CD4-positive, alpha-beta T cell (primary cell): ENCODE data around the gene DENND1A. TPM values are rescaled to one million over a fixed set of nuclear protein-coding genes. Genes with fewer than 3 reads are reported as not detected.

Source experiments
- ATAC-seq: fragments of 200-7000 bp; cut with Tn5 transposase; one replicate; pipeline ENCODE4 v1.10.0; 2022; ENCODE audit warnings: mild to moderate bottlenecking; ENCODE audit not compliant: poor library complexity
- CTCF ChIA-PET: fragments of 350-600 bp; sonication (Branson Sonifier 250); formaldehyde crosslinking; loops from one replicate; lab custom pipeline; 2021; ENCODE audit warnings: antibody characterized with exemption, inconsistent platforms; lab: Charles Lee
- POLR2A ChIA-PET: fragments of 350-600 bp; sonication (Branson Sonifier 250); formaldehyde crosslinking; loops from one replicate; lab custom pipeline; 2021; ENCODE audit warnings: antibody characterized with exemption, inconsistent platforms; lab: Charles Lee
- DNase-seq, 14 experiments: peaks; one replicate each; pipeline ENCODE4 v3.0.0-alpha.2; 2013 to 2020; ENCODE audit warnings: mixed read lengths in 2 of 14
- H3K27ac ChIP-seq, 2 donors: one replicate each; pipeline versions ENCODE4 v1.5.1 to v1.7.0; 2013; ENCODE audit warnings: low read length in 2 of 2, low read depth in 1 of 2, mild to moderate bottlenecking in 1 of 2
- H3K27me3 ChIP-seq, 2 experiments: 1 replicate in 1 of 2; 2 replicates in 1 of 2; pipeline versions ENCODE4 v1.6.1 to v1.7.0; 2013; ENCODE audit warnings: low read length in 2 of 2, control low read depth in 1 of 2, mild to moderate bottlenecking in 1 of 2, moderate library complexity in 1 of 2; ENCODE audit not compliant: insufficient read depth in 2 of 2, control insufficient read depth in 1 of 2
- H3K36me3 ChIP-seq: one replicate; pipeline ENCODE4 v1.6.1; 2013; ENCODE audit warnings: low read length, control low read depth; ENCODE audit not compliant: insufficient read depth
- H3K4me1 ChIP-seq: one replicate; pipeline ENCODE4 v1.6.1; 2013; ENCODE audit warnings: low read length, control low read depth; ENCODE audit not compliant: insufficient read depth
- H3K4me3 ChIP-seq: one replicate; pipeline ENCODE4 v1.5.1; 2013; ENCODE audit warnings: mild to moderate bottlenecking, low read length, moderate library complexity
- H3K9me3 ChIP-seq, 2 experiments: 1 replicate in 1 of 2; 2 replicates in 1 of 2; pipeline versions ENCODE4 v1.6.1 to v1.7.0; 2013; ENCODE audit warnings: low read length in 2 of 2, mild to moderate bottlenecking in 2 of 2, control low read depth in 1 of 2, moderate library complexity in 1 of 2; ENCODE audit not compliant: control insufficient read depth in 1 of 2, insufficient read depth in 1 of 2
- H3K27ac Mint-ChIP-seq: one replicate; pipeline ENCODE4 v1.8.0; 2020; ENCODE audit warnings: mixed read lengths
- H3K27me3 Mint-ChIP-seq: one replicate; pipeline ENCODE4 v1.8.0; 2021; ENCODE audit warnings: mixed read lengths
- H3K36me3 Mint-ChIP-seq: one replicate; pipeline ENCODE4 v1.8.0; 2021; ENCODE audit warnings: low read depth, mixed read lengths
- H3K4me1 Mint-ChIP-seq: one replicate; pipeline ENCODE4 v1.8.0; 2021; ENCODE audit warnings: low read depth, mixed read lengths
- H3K4me3 Mint-ChIP-seq: one replicate; pipeline ENCODE4 v1.8.0; 2020; ENCODE audit warnings: mild to moderate bottlenecking, mixed read lengths
- H3K9me3 Mint-ChIP-seq: one replicate; pipeline ENCODE4 v1.8.0; 2020; ENCODE audit warnings: mixed read lengths
- intact Hi-C, 2 experiments: fragments of 100-400 bp; cut with DNase I in 1 of 2; cut with micrococcal nuclease in 1 of 2; formaldehyde crosslinking; loops; one replicate each; pipeline versions ENCODE4 v1.15.1 to v1.9.0; 2023 to 2025; cut with DNase I, micrococcal nuclease
- total RNA-seq, 174 experiments: library from RNA in 2 of 174; stranded (reverse) in 2 of 174; gene quantifications; one replicate each; pipeline ENCODE4 v1.2.3 and lab custom pipeline; 2021 to 2026
- TF ChIP-seq, protein P1 (sequence below): fragments of 200-600 bp; IDR thresholded peaks from one replicate; pipeline ENCODE4 v1.8.0; 2022; ENCODE audit warnings: antibody characterized with exemption, mild to moderate bottlenecking

The DENND1A gene
- total RNA-seq, 2 experiments from 2014 or later: 20.0 to 20.6 TPM

DNA sequence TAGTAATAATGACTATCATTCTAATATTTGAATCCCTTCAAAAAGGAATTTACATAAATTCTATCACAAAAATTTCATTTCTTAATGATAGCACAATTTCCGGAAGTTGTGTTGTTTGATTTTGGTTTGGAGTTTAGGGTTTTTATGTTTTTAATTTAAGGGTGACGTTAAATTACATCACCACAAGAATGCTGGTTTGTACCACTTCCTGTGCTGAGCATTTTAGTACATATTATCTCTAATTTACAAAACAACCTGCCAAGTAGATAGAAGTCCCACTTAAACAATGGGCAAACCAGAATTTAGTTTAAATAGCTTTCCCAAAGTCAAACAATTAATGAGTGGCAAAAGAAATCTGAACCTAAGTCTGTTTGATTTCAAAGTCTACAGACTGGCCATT is 63.4 kb downstream of the DENND1A start:
- peaks cover 4% of the 10 kb centered on the region for H3K36me3 Mint-ChIP-seq
- intact Hi-C loops: loop anchor here in 1 of 2 experiments (10.0 kb wide), 1 partner anchor 58 kb away; no protein-coding TSS in a partner anchor
- peak in 3 of 14 experiments; percentile 13 to 65 (median 20) for DNase-seq
- H3K4me3 Mint-ChIP-seq: peak overlapping the region; percentile 54
- Histone ChIP-seq H3K9me3 (no peaks in the 10 kb centered on the region), H3K36me3 (no peaks in the 10 kb centered on the region), H3K4me3 (no peak overlapping the region), H3K27ac (no peak overlapping the region), H3K27me3 (no peaks in the 10 kb centered on the region), H3K4me1 (peaks cover 7% of the 10 kb centered on the region)
- no peaks in the 10 kb centered on the region for H3K9me3 Mint-ChIP-seq
- TF ChIP-seq, protein P1, sequence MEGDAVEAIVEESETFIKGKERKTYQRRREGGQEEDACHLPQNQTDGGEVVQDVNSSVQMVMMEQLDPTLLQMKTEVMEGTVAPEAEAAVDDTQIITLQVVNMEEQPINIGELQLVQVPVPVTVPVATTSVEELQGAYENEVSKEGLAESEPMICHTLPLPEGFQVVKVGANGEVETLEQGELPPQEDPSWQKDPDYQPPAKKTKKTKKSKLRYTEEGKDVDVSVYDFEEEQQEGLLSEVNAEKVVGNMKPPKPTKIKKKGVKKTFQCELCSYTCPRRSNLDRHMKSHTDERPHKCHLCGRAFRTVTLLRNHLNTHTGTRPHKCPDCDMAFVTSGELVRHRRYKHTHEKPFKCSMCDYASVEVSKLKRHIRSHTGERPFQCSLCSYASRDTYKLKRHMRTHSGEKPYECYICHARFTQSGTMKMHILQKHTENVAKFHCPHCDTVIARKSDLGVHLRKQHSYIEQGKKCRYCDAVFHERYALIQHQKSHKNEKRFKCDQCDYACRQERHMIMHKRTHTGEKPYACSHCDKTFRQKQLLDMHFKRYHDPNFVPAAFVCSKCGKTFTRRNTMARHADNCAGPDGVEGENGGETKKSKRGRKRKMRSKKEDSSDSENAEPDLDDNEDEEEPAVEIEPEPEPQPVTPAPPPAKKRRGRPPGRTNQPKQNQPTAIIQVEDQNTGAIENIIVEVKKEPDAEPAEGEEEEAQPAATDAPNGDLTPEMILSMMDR: no peak
- no peaks in the 10 kb centered on the region for H3K27me3 Mint-ChIP-seq
- peaks cover 38% of the 10 kb centered on the region for H3K4me1 Mint-ChIP-seq
- ATAC-seq: peak; percentile 63
- H3K27ac Mint-ChIP-seq: peak overlapping the region; percentile 79
- ChIA-PET CTCF (interaction anchor here (1.0 to 1.1 kb wide), 2 partner anchors 12 to 27 kb away, joined by 3 read pairs; no protein-coding TSS in a partner anchor), POLR2A (no interaction called here)

DNA sequence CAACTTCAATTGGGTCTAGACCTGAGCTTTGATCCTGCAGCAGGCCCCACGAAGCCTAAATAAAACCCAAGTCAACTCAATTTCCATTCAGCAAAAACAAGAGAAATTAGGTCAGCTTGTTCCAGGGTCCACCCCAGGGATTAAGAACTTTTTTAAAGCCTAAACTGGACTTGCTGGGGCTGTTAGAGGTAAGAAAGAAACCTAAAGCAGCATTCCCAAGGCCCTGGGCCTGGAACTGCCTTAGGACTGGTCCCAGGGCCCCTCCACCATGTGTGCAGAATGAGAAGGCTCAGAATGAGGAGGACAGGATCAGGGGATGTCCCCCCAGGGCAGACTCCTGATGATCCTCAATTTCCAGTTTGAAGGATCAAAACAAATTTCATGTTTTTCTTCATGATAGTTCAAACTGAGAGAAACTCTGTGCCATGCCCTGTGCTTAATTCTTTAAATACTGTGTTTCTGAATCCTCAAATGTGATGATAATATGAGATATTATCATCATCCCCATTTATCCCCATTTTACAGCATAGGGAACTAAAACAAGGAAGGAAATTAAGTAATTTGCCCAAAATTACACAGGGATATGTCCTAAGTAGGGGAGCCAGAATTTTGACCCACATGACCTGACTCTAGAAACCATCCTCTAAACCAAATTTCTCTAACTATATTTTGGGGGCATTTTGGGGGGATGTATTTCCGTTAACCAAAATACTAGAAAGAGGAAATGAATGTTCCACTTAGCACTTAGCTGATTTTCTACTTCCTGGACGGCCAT is 64.5 kb downstream of the DENND1A start:
- intact Hi-C loops: loop anchor here in 1 of 2 experiments (10.0 kb wide), 1 partner anchor 59 kb away; no protein-coding TSS in a partner anchor
- Mint-ChIP-seq H3K9me3 (no peaks in the 10 kb centered on the region), H3K27ac (no peak overlapping the region), H3K4me1 (peaks cover 38% of the 10 kb centered on the region), H3K4me3 (no peak overlapping the region), H3K36me3 (peaks cover 4% of the 10 kb centered on the region), H3K27me3 (no peaks in the 10 kb centered on the region)
- Histone ChIP-seq H3K9me3 (no peaks in the 10 kb centered on the region), H3K36me3 (no peaks in the 10 kb centered on the region), H3K27me3 (no peaks in the 10 kb centered on the region), H3K4me3 (no peak overlapping the region), H3K4me1 (peaks cover 7% of the 10 kb centered on the region), H3K27ac (no peak overlapping the region)
- TF ChIP-seq, protein P1: no peak
- ChIA-PET POLR2A (no interaction called here), CTCF (no interaction called here)
- DNase-seq: no peak
- ATAC-seq: no peak

DNA sequence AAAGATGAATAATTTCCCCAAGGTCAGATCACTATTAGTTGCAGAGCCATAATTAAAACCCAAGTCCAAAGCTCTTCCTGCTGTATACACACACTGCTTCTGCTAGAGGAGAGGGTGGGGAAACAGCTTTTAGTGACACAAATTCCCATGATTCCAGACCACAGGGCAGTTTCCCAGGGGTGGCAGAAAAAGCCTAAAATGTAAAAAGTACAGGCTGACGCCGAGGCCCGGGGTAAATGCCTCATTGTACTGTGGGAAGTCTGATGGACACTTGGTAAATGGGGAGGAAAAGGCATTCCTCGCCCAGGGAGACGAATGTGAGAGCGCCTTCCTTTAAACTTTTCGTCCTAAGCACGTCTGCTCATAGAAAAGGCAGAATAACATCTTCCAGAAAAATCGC is 65.7 kb downstream of the DENND1A start:
- Histone ChIP-seq H3K36me3 (no peaks in the 10 kb centered on the region), H3K4me1 (peaks cover 7% of the 10 kb centered on the region), H3K27ac (no peak overlapping the region), H3K4me3 (no peak overlapping the region), H3K9me3 (no peaks in the 10 kb centered on the region), H3K27me3 (no peaks in the 10 kb centered on the region)
- intact Hi-C loops: loop anchor here in 1 of 2 experiments (10.0 kb wide), 1 partner anchor 61 kb away; no protein-coding TSS in a partner anchor
- DNase-seq: no peak
- Mint-ChIP-seq H3K4me3 (no peak overlapping the region), H3K27me3 (no peaks in the 10 kb centered on the region), H3K27ac (no peak overlapping the region), H3K4me1 (peaks cover 34% of the 10 kb centered on the region), H3K36me3 (peaks cover 4% of the 10 kb centered on the region), H3K9me3 (no peaks in the 10 kb centered on the region)
- no peak for ATAC-seq
- ChIA-PET POLR2A (no interaction called here), CTCF (no interaction called here)
- TF ChIP-seq, protein P1: no peak
